ENCODE results near the gene C16orf96. TPM values are rescaled to one million over a fixed set of nuclear protein-coding genes. Genes with fewer than 3 reads are reported as not detected.

Gene C16orf96
- total and polyA plus RNA-seq, 2 experiments from 2014 or later, result 0.37 to 2.2 TPM

- TF ChIP-seq EZH2 (IDR thresholded peaks at IDR 0.05; ENCODE audit: low read depth, unreplicated experiment), result no peak
- TF ChIP-seq ETS1 (IDR thresholded peaks at IDR 0.05), result no peak
- TF ChIP-seq ZNF114 (CRISPR knock-in tag; IDR thresholded peaks at IDR 0.05), result no peak
- no peak for TF ChIP-seq JUNB (IDR thresholded peaks at IDR 0.05; ENCODE audit: unreplicated experiment)
- TF ChIP-seq CTCF (conservative IDR thresholded peaks at IDR 0.05; ENCODE audit: low read depth in 2 of 2), result no peak
- no peak for TF ChIP-seq NANOG (IDR thresholded peaks at IDR 0.05; ENCODE audit: borderline replicate concordance)
- TF ChIP-seq CREB1 (CRISPR knock-in tag; IDR thresholded peaks at IDR 0.05; ENCODE audit: low read depth), result no peak
- no peak for TF ChIP-seq POLR2AphosphoS5 (IDR thresholded peaks at IDR 0.05; ENCODE audit: low read depth)
- no peak for TF ChIP-seq ZNF462 (CRISPR knock-in tag; IDR thresholded peaks at IDR 0.05)
- no peak for TF ChIP-seq EZH2phosphoT487 (IDR thresholded peaks at IDR 0.05; ENCODE audit: unreplicated experiment)
- TF ChIP-seq ZNF331 (CRISPR knock-in tag; IDR thresholded peaks at IDR 0.05; ENCODE audit: low read depth), result no peak
- TF ChIP-seq STAT1 (IDR thresholded peaks at IDR 0.05; ENCODE audit: unreplicated experiment), result no peak
- no peak for TF ChIP-seq REST (IDR thresholded peaks at IDR 0.05; ENCODE audit: unreplicated experiment)
- H3K9me2 ChIP-seq (ENCODE audit: insufficient read depth), result no peaks in the 10 kb centered on the region
- Mint-ChIP-seq H3K36me3 (ENCODE audit: low read depth) (peaks cover 12% of the 10 kb centered on the region), H3K4me1 (peaks cover 15% of the 10 kb centered on the region), H3K27me3 (ENCODE audit: insufficient read depth, low read depth, poor library complexity) (no peaks in the 10 kb centered on the region), H3K27ac (no peak overlapping the region), H3K9me3 (peaks cover 17% of the 10 kb centered on the region), H3K4me3 (no peak overlapping the region)
- no peak overlapping the region for H3K4me3 ChIP-seq
- no peak overlapping the region for H2AFZ ChIP-seq
- H3K36me3 ChIP-seq (ENCODE audit: insufficient read depth), result no peaks in the 10 kb centered on the region
- no peaks in the 10 kb centered on the region; the same call in 1 of the 2 replicates for H3F3A ChIP-seq (replicated peaks; ENCODE audit: low read depth)
- no peaks in the 10 kb centered on the region for H3K79me2 ChIP-seq (replicated peaks; ENCODE audit: insufficient read depth)
- H3K4me2 ChIP-seq, result no peak overlapping the region
- no peaks in the 10 kb centered on the region for H3K27me3 ChIP-seq (ENCODE audit: insufficient read depth)
- no peak for ATAC-seq
- no peak for DNase-seq (ENCODE audit: low spot score)
- H3K27ac ChIP-seq (ENCODE audit: low read depth), result no peak overlapping the region
- H3K4me1 ChIP-seq (ENCODE audit: insufficient read depth), result peaks cover 6% of the 10 kb centered on the region
- no peaks in the 10 kb centered on the region for H4K20me1 ChIP-seq (replicated peaks; ENCODE audit: insufficient read depth)
Measured at GRCh38 chr16:4588386-4588785, 32.2 kb downstream of the C16orf96 start.

Measured in GM23338 (cell line).